Fibroblast of mammary gland (primary cell): ENCODE results near the gene GLT8D2.

Source experiments
- DNase-seq: peaks from one replicate; pipeline ENCODE4 v3.0.0-alpha.2; 2010; ENCODE audit warnings: low read depth
- H3K4me3 ChIP-seq: 2 replicates; pipeline ENCODE4 v1.5.1; 2011; ENCODE audit warnings: low read depth, mild to moderate bottlenecking, low read length, moderate library complexity; ENCODE audit not compliant: control insufficient read depth
- TF ChIP-seq, protein P1 (sequence below): conservative IDR thresholded peaks from 2 replicates; pipeline ENCODE4 v1.5.1; 2011; ENCODE audit warnings: low read depth, low read length, inconsistent platforms; ENCODE audit not compliant: control insufficient read depth, insufficient read depth

The GLT8D2 gene

DNA sequence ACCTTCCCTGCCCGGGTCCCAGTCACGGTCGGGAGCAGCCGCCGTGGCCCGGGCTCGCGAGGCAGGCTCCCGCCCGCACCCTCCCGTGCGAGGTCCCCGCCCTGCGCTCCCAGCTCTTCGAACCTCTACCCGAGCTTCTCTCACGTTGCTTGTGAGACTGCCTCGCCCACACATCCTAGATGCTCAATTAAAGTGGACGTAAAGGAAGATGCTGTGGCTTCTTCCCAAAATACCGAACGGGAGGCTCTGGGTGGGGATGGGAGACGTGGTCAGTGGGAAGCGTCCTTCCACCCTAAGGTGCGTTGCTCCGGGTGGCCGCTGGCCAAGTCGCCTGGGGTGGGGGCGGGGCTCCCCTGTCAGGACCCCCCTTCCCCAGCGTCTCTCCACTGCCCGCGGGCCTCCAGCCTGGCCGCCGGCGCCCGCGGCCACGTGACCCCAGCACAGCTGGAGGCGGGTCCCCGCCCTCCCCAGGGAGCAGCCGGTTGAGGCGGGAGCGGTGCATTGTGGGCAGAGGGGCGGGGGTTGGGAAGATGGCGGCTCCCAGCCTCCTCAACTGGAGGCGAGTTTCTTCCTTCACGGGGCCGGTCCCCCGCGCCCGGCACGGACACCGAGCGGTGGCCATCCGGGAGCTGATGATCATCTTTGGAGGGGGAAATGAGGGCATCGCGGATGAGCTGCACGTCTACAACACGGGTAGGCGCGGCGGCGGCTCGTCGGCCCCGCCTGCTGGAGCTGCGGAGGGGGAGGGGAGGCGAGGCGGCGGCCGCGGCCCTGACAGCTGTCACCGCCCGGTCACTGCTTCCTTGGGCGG, 14.2 kb upstream of the GLT8D2 start, which contains the start of gene HCFC2:
TSS of gene HCFC2 (plus strand) at position 501 of the 811 bp plus-strand sequence. CDS start at position 531, 30 bp downstream.
- peak; percentile 82 for DNase-seq
- TF ChIP-seq, protein P1, sequence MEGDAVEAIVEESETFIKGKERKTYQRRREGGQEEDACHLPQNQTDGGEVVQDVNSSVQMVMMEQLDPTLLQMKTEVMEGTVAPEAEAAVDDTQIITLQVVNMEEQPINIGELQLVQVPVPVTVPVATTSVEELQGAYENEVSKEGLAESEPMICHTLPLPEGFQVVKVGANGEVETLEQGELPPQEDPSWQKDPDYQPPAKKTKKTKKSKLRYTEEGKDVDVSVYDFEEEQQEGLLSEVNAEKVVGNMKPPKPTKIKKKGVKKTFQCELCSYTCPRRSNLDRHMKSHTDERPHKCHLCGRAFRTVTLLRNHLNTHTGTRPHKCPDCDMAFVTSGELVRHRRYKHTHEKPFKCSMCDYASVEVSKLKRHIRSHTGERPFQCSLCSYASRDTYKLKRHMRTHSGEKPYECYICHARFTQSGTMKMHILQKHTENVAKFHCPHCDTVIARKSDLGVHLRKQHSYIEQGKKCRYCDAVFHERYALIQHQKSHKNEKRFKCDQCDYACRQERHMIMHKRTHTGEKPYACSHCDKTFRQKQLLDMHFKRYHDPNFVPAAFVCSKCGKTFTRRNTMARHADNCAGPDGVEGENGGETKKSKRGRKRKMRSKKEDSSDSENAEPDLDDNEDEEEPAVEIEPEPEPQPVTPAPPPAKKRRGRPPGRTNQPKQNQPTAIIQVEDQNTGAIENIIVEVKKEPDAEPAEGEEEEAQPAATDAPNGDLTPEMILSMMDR: no peak
- H3K4me3 ChIP-seq: peak within 1 kb of the TSS; percentile 90

DNA sequence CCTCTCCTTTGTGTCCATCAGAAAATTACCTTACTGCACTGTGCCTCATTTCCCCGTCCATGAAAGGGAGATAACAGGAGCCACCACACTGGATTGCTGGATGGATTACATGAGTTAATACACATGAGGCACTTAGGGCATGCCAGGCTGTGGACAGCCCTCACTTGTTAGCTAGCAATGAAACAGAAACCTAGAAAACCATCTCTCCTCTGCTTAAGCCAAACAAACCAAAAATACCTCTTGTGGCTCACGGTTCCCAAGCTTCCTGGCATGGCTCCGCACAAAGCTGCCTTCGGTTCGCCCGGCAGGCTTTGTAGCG, 13.7 kb upstream of the GLT8D2 start:
- TF ChIP-seq, protein P1: no peak
- peak; percentile 48 for DNase-seq
- peak overlapping the region; percentile 90 for H3K4me3 ChIP-seq

DNA sequence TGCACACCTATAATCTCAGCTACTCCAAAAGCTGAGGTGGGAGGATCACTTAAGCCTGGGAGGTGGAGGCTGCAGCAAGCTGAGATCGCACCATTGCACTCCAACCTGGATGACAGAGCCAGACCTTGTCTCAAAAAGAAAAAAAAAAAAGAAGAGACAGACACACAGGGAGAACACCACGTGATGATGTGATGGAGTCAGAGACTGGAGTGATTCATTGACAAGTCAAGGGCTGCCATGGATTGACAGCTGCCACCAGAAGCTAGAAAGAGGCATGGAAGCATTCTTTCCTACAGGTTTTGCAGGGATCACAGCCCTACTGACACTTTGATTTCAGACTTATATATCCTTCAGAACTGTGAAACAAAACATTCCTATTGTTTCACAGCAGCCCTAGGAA, 10.8 kb upstream of the GLT8D2 start:
- TF ChIP-seq, protein P1: no peak
- no peak overlapping the region for H3K4me3 ChIP-seq
- DNase-seq: no peak

DNA sequence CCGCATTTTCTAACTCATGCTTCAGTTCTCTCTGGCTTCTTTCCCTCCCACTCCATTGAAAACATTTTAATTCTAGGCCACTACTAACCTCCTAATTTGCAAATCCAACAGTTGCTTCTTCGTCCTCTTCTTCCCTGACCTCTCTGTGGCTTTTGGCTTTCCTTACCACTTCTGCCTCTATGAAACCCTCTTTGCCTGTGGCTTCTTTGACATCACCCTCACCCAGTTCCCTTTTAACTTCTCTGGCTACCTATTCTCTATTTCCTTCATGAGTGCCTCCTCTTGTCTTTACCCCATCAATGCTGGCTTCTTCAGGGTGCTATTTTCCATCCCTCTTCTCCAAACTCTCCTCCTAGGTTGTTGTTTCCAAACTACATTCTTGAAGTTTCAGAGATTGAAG, 10.0 kb upstream of the GLT8D2 start:
- TF ChIP-seq, protein P1: no peak
- H3K4me3 ChIP-seq: no peak overlapping the region
- no peak for DNase-seq

DNA sequence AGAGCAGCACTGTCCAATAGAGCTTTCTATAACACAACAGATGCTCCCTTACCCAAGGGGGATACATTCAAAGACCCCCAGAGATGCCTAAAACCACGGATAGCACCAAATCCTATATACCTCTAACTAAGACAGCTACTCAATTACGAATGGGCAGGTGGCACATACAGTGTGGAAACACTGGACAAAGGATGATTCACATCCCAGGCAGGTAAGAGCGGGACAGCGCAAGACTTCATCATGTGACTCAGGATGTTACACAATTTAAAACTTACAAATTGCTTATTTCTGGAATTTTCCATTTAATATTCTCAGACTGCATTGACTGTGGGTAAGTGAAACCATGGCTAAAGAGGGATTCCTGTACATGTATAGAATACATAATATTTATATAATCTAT, 8.8 kb upstream of the GLT8D2 start:
- H3K4me3 ChIP-seq: no peak overlapping the region
- DNase-seq: no peak
- TF ChIP-seq, protein P1: no peak

DNA sequence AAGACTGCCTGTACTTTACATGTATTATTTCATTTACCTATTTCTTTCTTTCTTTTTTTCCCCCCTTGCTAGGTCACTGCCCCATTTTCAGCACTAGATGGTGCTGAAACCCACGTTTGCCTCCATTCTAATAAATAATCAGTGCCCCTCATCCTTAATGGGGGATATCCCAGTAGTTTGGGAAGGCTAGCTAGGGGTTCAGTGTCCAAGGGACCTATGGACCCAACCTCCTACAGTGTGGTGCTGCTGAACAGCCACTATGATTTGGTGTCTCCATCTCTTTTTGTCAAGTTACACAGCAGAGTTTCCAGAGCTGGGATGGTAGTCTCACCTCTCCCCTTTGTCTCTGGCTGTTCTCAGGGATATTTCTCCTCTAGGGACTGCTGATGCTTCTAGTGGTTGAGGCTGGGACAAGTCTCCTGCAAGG, 7.8 kb upstream of the GLT8D2 start:
- no peak overlapping the region for H3K4me3 ChIP-seq
- DNase-seq: peak; percentile 31
- TF ChIP-seq, protein P1: peak; percentile 78
